Measurements from ENCODE around the gene MAML3. TPM values are rescaled to one million over a fixed set of nuclear protein-coding genes. Genes with fewer than 3 reads are reported as not detected.
A peak's percentile ranks its signal among the peaks of the same experiment; 100 is the strongest.

The MAML3 gene
- total and polyA plus RNA-seq, 2 of the 13 experiments (the other 11 are each of a cell fraction or from before 2014, with no cell fraction given) = 0.05 to 0.13 TPM

DNA sequence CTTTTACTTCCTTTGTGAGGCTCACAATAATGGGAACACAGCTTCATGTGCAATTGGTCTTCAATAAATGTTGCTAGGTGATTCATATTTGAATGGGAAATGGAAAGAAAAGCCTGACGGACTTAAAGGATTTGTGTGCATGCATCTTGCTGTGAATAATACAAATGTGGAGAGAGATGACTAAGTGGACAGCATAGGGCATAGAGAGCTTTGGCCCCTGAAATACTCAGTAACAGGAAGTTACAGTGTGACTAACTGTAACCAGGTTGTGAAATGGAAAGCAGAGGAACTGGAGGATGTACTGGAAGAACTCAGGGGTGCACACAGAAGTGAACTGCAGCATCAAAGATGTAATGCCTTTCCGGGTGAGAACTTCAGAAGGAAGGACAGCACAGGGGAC lies 281.7 kb downstream of the MAML3 start (continued):
- no peak for TF ChIP-seq NR1H2 (CRISPR knock-in tag; IDR thresholded peaks at IDR 0.05; ENCODE audit: borderline replicate concordance, low read depth)
- TF ChIP-seq, protein P1, sequence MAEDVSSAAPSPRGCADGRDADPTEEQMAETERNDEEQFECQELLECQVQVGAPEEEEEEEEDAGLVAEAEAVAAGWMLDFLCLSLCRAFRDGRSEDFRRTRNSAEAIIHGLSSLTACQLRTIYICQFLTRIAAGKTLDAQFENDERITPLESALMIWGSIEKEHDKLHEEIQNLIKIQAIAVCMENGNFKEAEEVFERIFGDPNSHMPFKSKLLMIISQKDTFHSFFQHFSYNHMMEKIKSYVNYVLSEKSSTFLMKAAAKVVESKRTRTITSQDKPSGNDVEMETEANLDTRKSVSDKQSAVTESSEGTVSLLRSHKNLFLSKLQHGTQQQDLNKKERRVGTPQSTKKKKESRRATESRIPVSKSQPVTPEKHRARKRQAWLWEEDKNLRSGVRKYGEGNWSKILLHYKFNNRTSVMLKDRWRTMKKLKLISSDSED (CRISPR knock-in tag; IDR thresholded peaks at IDR 0.05) = no peak
- TF ChIP-seq RBFOX2 (IDR thresholded peaks at IDR 0.05; ENCODE audit: low read depth, low read length) = no peak
- TF ChIP-seq ZNF354B (CRISPR knock-in tag; IDR thresholded peaks at IDR 0.05) = no peak
- TF ChIP-seq ZNF101 (CRISPR knock-in tag; IDR thresholded peaks at IDR 0.05; ENCODE audit: borderline replicate concordance, low read depth) = no peak
- TF ChIP-seq ARNT (IDR thresholded peaks at IDR 0.05) = no peak
- TF ChIP-seq ZNF205 (CRISPR knock-in tag; IDR thresholded peaks at IDR 0.05) = no peak
- TF ChIP-seq NR2F2 (IDR thresholded peaks at IDR 0.05; ENCODE audit: borderline replicate concordance, low read depth) = no peak
- no peak for TF ChIP-seq CSRNP1 (CRISPR knock-in tag; IDR thresholded peaks at IDR 0.05)
- TF ChIP-seq CEBPB (IDR thresholded peaks at IDR 0.05; ENCODE audit: borderline replicate concordance, low read depth, low read length) = peak; percentile 64; the same call in 1 of the 2 replicates
- no peak for TF ChIP-seq KMT2A (CRISPR knock-in tag; IDR thresholded peaks at IDR 0.05)
- TF ChIP-seq, protein P2, sequence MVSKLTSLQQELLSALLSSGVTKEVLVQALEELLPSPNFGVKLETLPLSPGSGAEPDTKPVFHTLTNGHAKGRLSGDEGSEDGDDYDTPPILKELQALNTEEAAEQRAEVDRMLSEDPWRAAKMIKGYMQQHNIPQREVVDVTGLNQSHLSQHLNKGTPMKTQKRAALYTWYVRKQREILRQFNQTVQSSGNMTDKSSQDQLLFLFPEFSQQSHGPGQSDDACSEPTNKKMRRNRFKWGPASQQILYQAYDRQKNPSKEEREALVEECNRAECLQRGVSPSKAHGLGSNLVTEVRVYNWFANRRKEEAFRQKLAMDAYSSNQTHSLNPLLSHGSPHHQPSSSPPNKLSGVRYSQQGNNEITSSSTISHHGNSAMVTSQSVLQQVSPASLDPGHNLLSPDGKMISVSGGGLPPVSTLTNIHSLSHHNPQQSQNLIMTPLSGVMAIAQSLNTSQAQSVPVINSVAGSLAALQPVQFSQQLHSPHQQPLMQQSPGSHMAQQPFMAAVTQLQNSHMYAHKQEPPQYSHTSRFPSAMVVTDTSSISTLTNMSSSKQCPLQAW (CRISPR knock-in tag; IDR thresholded peaks at IDR 0.05) = no peak
- TF ChIP-seq ZSCAN29 (CRISPR knock-in tag; conservative IDR thresholded peaks at IDR 0.05) = no peak
- TF ChIP-seq, protein P3, sequence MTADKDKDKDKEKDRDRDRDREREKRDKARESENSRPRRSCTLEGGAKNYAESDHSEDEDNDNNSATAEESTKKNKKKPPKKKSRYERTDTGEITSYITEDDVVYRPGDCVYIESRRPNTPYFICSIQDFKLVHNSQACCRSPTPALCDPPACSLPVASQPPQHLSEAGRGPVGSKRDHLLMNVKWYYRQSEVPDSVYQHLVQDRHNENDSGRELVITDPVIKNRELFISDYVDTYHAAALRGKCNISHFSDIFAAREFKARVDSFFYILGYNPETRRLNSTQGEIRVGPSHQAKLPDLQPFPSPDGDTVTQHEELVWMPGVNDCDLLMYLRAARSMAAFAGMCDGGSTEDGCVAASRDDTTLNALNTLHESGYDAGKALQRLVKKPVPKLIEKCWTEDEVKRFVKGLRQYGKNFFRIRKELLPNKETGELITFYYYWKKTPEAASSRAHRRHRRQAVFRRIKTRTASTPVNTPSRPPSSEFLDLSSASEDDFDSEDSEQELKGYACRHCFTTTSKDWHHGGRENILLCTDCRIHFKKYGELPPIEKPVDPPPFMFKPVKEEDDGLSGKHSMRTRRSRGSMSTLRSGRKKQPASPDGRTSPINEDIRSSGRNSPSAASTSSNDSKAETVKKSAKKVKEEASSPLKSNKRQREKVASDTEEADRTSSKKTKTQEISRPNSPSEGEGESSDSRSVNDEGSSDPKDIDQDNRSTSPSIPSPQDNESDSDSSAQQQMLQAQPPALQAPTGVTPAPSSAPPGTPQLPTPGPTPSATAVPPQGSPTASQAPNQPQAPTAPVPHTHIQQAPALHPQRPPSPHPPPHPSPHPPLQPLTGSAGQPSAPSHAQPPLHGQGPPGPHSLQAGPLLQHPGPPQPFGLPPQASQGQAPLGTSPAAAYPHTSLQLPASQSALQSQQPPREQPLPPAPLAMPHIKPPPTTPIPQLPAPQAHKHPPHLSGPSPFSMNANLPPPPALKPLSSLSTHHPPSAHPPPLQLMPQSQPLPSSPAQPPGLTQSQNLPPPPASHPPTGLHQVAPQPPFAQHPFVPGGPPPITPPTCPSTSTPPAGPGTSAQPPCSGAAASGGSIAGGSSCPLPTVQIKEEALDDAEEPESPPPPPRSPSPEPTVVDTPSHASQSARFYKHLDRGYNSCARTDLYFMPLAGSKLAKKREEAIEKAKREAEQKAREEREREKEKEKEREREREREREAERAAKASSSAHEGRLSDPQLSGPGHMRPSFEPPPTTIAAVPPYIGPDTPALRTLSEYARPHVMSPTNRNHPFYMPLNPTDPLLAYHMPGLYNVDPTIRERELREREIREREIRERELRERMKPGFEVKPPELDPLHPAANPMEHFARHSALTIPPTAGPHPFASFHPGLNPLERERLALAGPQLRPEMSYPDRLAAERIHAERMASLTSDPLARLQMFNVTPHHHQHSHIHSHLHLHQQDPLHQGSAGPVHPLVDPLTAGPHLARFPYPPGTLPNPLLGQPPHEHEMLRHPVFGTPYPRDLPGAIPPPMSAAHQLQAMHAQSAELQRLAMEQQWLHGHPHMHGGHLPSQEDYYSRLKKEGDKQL (CRISPR knock-in tag; IDR thresholded peaks at IDR 0.05; ENCODE audit: low read depth) = no peak
- TF ChIP-seq ZZZ3 (CRISPR knock-in tag; IDR thresholded peaks at IDR 0.05; ENCODE audit: borderline replicate concordance) = no peak
- TF ChIP-seq GATAD2A (CRISPR knock-in tag; IDR thresholded peaks at IDR 0.05) = peak; percentile 36; the same call in 1 of the 2 replicates
- TF ChIP-seq, protein P4, sequence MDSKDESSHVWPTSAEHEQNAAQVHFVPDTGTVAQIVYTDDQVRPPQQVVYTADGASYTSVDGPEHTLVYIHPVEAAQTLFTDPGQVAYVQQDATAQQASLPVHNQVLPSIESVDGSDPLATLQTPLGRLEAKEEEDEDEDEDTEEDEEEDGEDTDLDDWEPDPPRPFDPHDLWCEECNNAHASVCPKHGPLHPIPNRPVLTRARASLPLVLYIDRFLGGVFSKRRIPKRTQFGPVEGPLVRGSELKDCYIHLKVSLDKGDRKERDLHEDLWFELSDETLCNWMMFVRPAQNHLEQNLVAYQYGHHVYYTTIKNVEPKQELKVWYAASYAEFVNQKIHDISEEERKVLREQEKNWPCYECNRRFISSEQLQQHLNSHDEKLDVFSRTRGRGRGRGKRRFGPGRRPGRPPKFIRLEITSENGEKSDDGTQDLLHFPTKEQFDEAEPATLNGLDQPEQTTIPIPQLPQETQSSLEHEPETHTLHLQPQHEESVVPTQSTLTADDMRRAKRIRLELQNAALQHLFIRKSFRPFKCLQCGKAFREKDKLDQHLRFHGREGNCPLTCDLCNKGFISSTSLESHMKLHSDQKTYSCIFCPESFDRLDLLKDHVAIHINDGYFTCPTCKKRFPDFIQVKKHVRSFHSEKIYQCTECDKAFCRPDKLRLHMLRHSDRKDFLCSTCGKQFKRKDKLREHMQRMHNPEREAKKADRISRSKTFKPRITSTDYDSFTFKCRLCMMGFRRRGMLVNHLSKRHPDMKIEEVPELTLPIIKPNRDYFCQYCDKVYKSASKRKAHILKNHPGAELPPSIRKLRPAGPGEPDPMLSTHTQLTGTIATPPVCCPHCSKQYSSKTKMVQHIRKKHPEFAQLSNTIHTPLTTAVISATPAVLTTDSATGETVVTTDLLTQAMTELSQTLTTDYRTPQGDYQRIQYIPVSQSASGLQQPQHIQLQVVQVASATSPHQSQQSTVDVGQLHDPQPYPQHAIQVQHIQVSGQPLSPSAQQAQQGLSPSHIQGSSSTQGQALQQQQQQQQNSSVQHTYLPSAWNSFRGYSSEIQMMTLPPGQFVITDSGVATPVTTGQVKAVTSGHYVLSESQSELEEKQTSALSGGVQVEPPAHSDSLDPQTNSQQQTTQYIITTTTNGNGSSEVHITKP (CRISPR knock-in tag; IDR thresholded peaks at IDR 0.05; ENCODE audit: low read depth) = no peak

All from HepG2 (cell line).